HepG2 (cell line): ENCODE results near the gene EFNA3. TPM values are rescaled to one million over a fixed set of nuclear protein-coding genes. Genes with fewer than 3 reads are reported as not detected.

Experiments
- ARNT ChIP-seq: fragments of 450-650 bp; IDR thresholded peaks from 2 replicates; pipeline ENCODE4 v1.6.1; 2017
- PITX1 ChIP-seq: sonication (generic); formaldehyde crosslinking; IDR thresholded peaks from 2 replicates; pipeline ENCODE4 v1.5.1; 2020; ENCODE audit warnings: mild to moderate bottlenecking, missing genetic modification reagents
- SNRNP70 ChIP-seq: fragments of 200-400 bp; formaldehyde crosslinking; IDR thresholded peaks from 2 replicates; pipeline ENCODE4 v1.6.1; 2017; ENCODE audit warnings: mild to moderate bottlenecking, low read depth, low read length, moderate library complexity
- SP1 ChIP-seq, 2 experiments: fragments of 450-650 bp in 1 of 2; sonication (generic) in 1 of 2; formaldehyde crosslinking in 1 of 2; IDR thresholded peaks; 2 replicates each; pipeline versions ENCODE4 v1.4.0 to v1.6.1; 2016 to 2020; ENCODE audit warnings: missing genetic modification reagents in 1 of 2
- THRA ChIP-seq: sonication (generic); formaldehyde crosslinking; IDR thresholded peaks from 2 replicates; pipeline ENCODE4 v1.4.0; 2020; ENCODE audit warnings: missing genetic modification reagents, borderline replicate concordance
- ZC3H13 ChIP-seq: sonication (generic); formaldehyde crosslinking; IDR thresholded peaks from 2 replicates; pipeline ENCODE4 v1.8.1; 2023; ENCODE audit warnings: mild to moderate bottlenecking, missing genetic modification reagents, moderate library complexity
- ZNF318 ChIP-seq: sonication (generic); formaldehyde crosslinking; IDR thresholded peaks from 2 replicates; pipeline ENCODE4 v1.4.0; 2020; ENCODE audit warnings: mild to moderate bottlenecking, missing genetic modification reagents
- ZNF460 ChIP-seq: sonication (generic); formaldehyde crosslinking; IDR thresholded peaks from 2 replicates; pipeline ENCODE4 v1.5.1; 2020; ENCODE audit warnings: missing genetic modification reagents, mild to moderate bottlenecking, borderline replicate concordance
- ZNF513 ChIP-seq: sonication (generic); formaldehyde crosslinking; conservative IDR thresholded peaks from 2 replicates; pipeline ENCODE4 v1.5.0; 2020; ENCODE audit warnings: missing genetic modification reagents
- ZNF616 ChIP-seq: sonication (generic); formaldehyde crosslinking; IDR thresholded peaks from 2 replicates; pipeline ENCODE4 v1.5.0; 2020; ENCODE audit warnings: low read depth, mild to moderate bottlenecking, missing genetic modification reagents
- ZSCAN25 ChIP-seq: sonication (generic); formaldehyde crosslinking; IDR thresholded peaks from 2 replicates; pipeline ENCODE4 v1.8.0; 2022; ENCODE audit warnings: mild to moderate bottlenecking, missing genetic modification reagents
- polyA plus RNA-seq, 8 experiments: library from polyadenylated mRNA; depleted of rRNA in 3 of 8; stranded (reverse) in 7 of 8; unstranded in 1 of 8; fragments of >200 nt; fragmentation: Illumina TruSeq in 4 of 8; extraction: Trizol in 4 of 8; gene quantifications; 2 replicates each; pipeline versions ENCODE4 v1.2.1 to v1.2.3, GENCODE V29; 2011 to 2016; ENCODE audit warnings: low read depth in 4 of 8, missing spikeins in 1 of 8, mixed read lengths in 1 of 8; ENCODE audit not compliant: insufficient read depth in 1 of 8
- total RNA-seq, 5 experiments: library from RNA; depleted of rRNA; stranded (reverse); fragments of >200 nt; fragmentation: Illumina TruSeq; extraction: Trizol; gene quantifications; 2 replicates each; pipeline ENCODE4 v1.2.3, GENCODE V29; 2016; ENCODE audit warnings: low read depth in 1 of 5
- TF ChIP-seq, protein P1 (sequence below): sonication (generic); IDR thresholded peaks from 2 replicates; pipeline ENCODE4 v1.6.1; 2016; ENCODE audit warnings: low read depth, borderline replicate concordance
- TF ChIP-seq, protein P2 (sequence below): sonication (generic); formaldehyde crosslinking; IDR thresholded peaks from 2 replicates; pipeline ENCODE4 v1.4.0; 2020; ENCODE audit warnings: mild to moderate bottlenecking, missing genetic modification reagents

Gene EFNA3
- total and polyA plus RNA-seq, 2 of the 13 experiments (the other 11 are each of a cell fraction or from before 2014, with no cell fraction given): 1.0 to 5.7 TPM

- no peak for TF ChIP-seq ZNF318
- TF ChIP-seq, protein P1, sequence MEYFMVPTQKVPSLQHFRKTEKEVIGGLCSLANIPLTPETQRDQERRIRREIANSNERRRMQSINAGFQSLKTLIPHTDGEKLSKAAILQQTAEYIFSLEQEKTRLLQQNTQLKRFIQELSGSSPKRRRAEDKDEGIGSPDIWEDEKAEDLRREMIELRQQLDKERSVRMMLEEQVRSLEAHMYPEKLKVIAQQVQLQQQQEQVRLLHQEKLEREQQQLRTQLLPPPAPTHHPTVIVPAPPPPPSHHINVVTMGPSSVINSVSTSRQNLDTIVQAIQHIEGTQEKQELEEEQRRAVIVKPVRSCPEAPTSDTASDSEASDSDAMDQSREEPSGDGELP: no peak
- 0 out of 2 replicates have a peak, but pooled peaks have one; percentile 65 for TF ChIP-seq ZC3H13
- no peak for TF ChIP-seq ZNF460
- TF ChIP-seq ZSCAN25 (CRISPR knock-in tag): peak; percentile 86; the same call in 1 of the 2 replicates
- TF ChIP-seq ZNF513 (CRISPR knock-in tag): no peak
- 0 out of 2 replicates have a peak, but pooled peaks have one; percentile 9 for TF ChIP-seq ZNF616 (CRISPR knock-in tag)
- TF ChIP-seq PITX1 (CRISPR knock-in tag): no peak
- TF ChIP-seq SP1 (IDR thresholded peaks at IDR 0.05): no peak
- no peak for TF ChIP-seq SP1 (CRISPR knock-in tag; IDR thresholded peaks at IDR 0.05)
- no peak for TF ChIP-seq THRA (CRISPR knock-in tag)
- TF ChIP-seq, protein P2, sequence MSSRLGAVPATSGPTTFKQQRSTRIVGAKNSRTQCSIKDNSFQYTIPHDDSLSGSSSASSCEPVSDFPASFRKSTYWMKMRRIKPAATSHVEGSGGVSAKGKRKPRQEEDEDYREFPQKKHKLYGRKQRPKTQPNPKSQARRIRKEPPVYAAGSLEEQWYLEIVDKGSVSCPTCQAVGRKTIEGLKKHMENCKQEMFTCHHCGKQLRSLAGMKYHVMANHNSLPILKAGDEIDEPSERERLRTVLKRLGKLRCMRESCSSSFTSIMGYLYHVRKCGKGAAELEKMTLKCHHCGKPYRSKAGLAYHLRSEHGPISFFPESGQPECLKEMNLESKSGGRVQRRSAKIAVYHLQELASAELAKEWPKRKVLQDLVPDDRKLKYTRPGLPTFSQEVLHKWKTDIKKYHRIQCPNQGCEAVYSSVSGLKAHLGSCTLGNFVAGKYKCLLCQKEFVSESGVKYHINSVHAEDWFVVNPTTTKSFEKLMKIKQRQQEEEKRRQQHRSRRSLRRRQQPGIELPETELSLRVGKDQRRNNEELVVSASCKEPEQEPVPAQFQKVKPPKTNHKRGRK (CRISPR knock-in tag): no peak
- TF ChIP-seq ARNT: no peak
- no peak for TF ChIP-seq SNRNP70
Measured at GRCh38 chr1:155130272-155131006, 51.8 kb downstream of the EFNA3 start (continued).
